Right atrium auricular region (tissue), 2 donors: ENCODE measurements around the gene SLC22A1. TPM values are rescaled to one million over a fixed set of nuclear protein-coding genes. Genes with fewer than 3 reads are reported as not detected.
"Not testable (repeated sequence)": the region's sequence is repeated elsewhere in the genome, so short reads cannot be mapped to it uniquely, and the experiment has no call there.

ENCODE experiments used
- DNase-seq: peaks from one replicate; pipeline ENCODE4 v3.0.0-alpha.2; 2019; ENCODE audit warnings: low spot score
- H3K27ac ChIP-seq, 2 donors: fragments of 200-600 bp; sonication (generic); 1 replicate in 1 of 2; 2 replicates in 1 of 2; pipeline ENCODE4 v1.5.1; 2016 to 2019
- H3K27me3 ChIP-seq, 2 donors: fragments of 200-600 bp; sonication (generic); one replicate each; pipeline versions ENCODE4 v1.5.1 to v1.6.0; 2017 to 2019
- H3K36me3 ChIP-seq: fragments of 200-600 bp; sonication (generic); one replicate; pipeline ENCODE4 v1.5.1; 2016
- H3K4me1 ChIP-seq, 2 donors: fragments of 200-600 bp; sonication (generic); one replicate each; pipeline versions ENCODE4 v1.5.1 to v1.6.0; 2017 to 2019
- H3K4me3 ChIP-seq, 2 donors: fragments of 200-600 bp; sonication (generic); 1 replicate in 1 of 2; 2 replicates in 1 of 2; pipeline ENCODE4 v1.5.1; 2017 to 2019; ENCODE audit warnings: mild to moderate bottlenecking in 1 of 2, moderate library complexity in 1 of 2
- H3K9me3 ChIP-seq, 2 donors: fragments of 200-600 bp; sonication (generic); one replicate each; pipeline ENCODE4 v1.5.1; 2019
- total RNA-seq, 2 donors: library from RNA; depleted of rRNA; stranded (reverse); fragments of >200 nt; gene quantifications; one replicate each; pipeline ENCODE4 v1.1.0, GENCODE V29; 2016
- TF ChIP-seq, protein P1 (sequence below), 2 donors: fragments of 200-600 bp; sonication (generic); IDR thresholded peaks; one replicate each; pipeline ENCODE4 v1.5.1; 2019; ENCODE audit warnings: antibody characterized with exemption in 2 of 2

The SLC22A1 gene
- total RNA-seq, 2 donors from 2014 or later: not detected

DNA sequence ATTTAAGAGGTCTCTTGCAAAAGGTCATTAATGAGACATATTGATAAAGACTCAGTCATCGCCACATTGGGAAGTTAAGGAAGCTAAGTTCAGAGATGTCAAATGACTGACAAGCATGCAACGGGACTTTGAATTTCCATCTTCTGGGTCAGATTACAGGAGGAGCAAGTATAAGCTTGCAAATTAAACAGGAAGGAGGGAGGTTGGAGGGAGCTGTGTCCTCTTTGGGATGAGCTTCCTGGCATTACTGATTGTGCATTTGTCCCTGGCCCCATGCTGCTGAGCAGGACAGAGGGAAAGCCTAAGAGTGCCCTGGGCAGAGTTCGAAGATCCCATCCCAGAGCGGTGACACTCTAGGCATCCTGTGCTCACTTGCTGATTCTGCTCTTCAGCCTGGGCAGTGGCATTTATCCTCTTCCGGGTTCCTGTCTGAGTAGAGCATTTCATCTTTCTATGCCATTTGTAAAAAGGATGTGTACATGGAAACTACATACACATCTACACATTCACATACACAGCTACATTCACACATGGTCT is 40.5 kb downstream of the SLC22A1 start:
- TF ChIP-seq, protein P1, sequence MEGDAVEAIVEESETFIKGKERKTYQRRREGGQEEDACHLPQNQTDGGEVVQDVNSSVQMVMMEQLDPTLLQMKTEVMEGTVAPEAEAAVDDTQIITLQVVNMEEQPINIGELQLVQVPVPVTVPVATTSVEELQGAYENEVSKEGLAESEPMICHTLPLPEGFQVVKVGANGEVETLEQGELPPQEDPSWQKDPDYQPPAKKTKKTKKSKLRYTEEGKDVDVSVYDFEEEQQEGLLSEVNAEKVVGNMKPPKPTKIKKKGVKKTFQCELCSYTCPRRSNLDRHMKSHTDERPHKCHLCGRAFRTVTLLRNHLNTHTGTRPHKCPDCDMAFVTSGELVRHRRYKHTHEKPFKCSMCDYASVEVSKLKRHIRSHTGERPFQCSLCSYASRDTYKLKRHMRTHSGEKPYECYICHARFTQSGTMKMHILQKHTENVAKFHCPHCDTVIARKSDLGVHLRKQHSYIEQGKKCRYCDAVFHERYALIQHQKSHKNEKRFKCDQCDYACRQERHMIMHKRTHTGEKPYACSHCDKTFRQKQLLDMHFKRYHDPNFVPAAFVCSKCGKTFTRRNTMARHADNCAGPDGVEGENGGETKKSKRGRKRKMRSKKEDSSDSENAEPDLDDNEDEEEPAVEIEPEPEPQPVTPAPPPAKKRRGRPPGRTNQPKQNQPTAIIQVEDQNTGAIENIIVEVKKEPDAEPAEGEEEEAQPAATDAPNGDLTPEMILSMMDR (IDR thresholded peaks at IDR 0.05): no peak
- Histone ChIP-seq H3K4me3 (no peak overlapping the region), H3K4me1 (no peaks in the 10 kb centered on the region), H3K9me3 (no peaks in the 10 kb centered on the region), H3K36me3 (no peaks in the 10 kb centered on the region), H3K27ac (no peak overlapping the region), H3K27me3 (no peaks in the 10 kb centered on the region)
- DNase-seq: no peak

DNA sequence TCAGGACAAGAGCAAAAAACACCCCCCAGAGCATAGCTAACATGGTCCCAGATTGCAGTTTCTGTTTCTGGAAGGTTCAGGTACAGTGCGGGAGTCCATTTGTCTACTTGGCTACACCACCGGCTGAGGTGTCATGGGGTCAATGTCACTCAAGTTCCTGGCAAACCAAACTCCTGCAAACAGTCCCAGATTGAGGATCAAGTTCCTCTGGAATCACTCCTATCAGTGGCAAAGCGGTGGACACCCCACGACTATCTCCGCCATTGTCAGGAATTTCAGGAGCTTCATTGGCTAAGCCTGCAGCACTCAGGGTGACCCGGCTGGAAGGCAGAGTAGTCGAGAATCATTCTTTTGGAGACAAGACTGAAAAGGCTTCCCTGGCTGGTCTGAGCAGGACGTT is 41.8 kb downstream of the SLC22A1 start:
- TF ChIP-seq, protein P1 (IDR thresholded peaks at IDR 0.05): no peak
- no peak overlapping the region for H3K27ac ChIP-seq
- H3K4me3 ChIP-seq: no peak overlapping the region
- no peaks in the 10 kb centered on the region for H3K4me1 ChIP-seq
- no peaks in the 10 kb centered on the region for H3K36me3 ChIP-seq
- DNase-seq: no peak
- no peaks in the 10 kb centered on the region for H3K9me3 ChIP-seq
- no peaks in the 10 kb centered on the region for H3K27me3 ChIP-seq

DNA sequence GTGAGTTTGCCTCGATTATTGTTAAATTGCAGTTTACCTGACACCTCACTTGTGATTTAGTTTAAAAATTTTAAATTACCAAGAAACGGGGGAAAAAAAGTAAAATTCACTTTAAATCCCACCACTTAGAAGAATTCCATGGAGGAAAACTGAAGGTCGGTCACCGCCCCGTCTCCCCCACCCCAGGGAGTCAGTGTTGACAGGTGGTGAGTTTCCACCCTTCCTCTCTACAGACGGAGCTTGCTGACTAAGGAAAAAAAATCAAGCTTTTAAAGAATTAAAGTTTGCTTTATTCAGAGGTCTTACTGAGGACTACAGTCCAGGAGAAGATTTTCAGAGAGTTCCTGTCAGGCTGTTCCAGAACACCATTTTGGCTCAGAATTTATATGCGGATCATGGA is 42.3 kb downstream of the SLC22A1 start:
- TF ChIP-seq, protein P1 (IDR thresholded peaks at IDR 0.05): no peak
- DNase-seq: no peak
- Histone ChIP-seq H3K9me3 (no peaks in the 10 kb centered on the region), H3K27ac (no peak overlapping the region), H3K4me3 (no peak overlapping the region), H3K4me1 (no peaks in the 10 kb centered on the region), H3K36me3 (no peaks in the 10 kb centered on the region), H3K27me3 (no peaks in the 10 kb centered on the region)

DNA sequence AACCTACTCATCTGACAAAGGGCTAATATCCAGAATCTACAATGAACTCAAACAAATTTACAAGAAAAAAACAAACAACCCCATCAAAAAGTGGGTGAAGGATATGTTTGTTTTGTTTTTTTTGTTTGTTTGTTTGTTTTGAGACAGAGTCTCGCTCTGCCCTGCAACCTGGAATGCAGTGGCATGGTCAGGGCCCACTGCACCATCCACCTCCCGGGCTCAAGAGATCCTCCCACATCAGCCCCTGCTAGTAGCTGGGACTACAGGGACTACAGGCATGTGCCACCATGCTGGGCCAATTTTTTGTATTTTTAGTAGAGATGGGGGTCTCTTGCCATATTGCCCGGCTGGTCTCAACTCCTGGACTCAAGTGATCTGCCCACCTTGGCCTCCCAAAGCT is 44.3 kb downstream of the SLC22A1 start:
- not testable (repeated sequence) for H3K27ac ChIP-seq, H3K36me3 ChIP-seq, H3K27me3 ChIP-seq, H3K9me3 ChIP-seq, DNase-seq, H3K4me3 ChIP-seq, H3K4me1 ChIP-seq

DNA sequence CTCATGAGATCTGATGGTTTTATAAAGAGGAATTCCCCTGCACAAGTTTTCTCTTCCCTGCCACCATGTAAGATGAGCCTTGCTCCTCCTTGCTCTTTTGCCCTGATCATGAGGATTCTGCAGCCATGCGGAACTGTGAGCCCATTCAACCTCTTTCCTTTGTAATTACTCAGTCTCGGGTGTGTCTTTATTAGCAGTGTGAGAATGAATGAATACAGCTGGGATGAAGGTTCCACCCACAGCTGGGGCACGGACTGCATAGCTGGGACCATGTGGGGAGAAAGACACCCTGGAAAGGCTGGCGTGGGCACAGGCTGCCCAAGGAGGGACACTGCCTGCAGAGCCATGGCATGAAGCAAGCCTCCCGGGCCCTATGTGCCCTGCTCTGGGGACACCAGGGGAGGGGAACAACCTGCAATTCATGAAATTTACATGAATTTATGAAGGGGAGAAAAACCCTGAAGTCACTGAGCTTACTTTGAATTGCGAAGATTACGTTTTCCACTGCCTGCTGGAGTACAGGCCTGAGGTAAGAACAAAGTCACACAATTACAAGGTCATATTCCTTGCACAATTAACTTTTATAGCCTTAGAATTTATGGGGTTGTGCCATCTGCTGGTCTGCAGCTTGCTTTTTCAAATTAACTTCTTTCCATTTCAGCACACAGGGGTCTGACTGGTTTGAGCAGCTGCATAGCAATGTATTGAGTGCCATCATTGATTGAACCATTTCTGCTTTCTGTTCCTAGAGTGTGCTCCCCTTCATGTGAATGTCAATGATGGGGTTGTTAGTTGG is 46.2 kb downstream of the SLC22A1 start:
- no peak for DNase-seq
- no peaks in the 10 kb centered on the region for H3K4me1 ChIP-seq
- no peaks in the 10 kb centered on the region for H3K9me3 ChIP-seq
- TF ChIP-seq, protein P1 (IDR thresholded peaks at IDR 0.05): no peak
- H3K4me3 ChIP-seq: no peak overlapping the region
- H3K27me3 ChIP-seq: no peaks in the 10 kb centered on the region
- H3K36me3 ChIP-seq: no peaks in the 10 kb centered on the region
- H3K27ac ChIP-seq: no peak overlapping the region

DNA sequence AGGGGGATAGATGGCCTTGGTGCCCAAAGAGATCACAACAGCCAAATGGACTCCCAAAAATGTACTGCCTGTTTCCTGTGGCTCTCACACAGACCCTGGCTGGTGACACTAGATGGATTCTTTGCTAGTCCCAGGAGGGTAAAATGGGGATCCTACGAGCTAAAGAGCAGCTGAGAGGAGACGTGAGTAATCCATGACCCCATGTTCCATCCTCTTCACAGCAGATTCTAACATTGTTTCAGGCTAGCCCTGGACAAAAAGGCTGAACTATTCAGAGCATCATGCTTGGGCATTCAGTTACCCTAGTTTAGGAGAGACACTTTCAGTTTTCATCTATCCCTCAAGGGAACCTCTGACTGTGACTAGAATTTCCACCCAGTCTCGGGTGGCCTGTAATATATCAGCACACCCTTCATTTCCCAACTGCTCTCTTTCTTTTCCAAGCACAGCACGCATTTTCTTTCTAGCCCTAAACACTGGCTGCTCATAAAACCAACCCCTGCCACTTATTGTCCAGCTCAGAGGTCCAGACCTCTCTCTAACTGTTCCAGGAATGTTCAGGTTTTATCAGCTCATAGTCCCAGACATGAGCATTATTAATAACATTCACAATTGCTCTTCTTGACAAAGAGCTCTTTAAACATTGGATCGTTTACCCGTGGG is 48.5 kb downstream of the SLC22A1 start:
- Histone ChIP-seq H3K27me3 (no peaks in the 10 kb centered on the region), H3K27ac (no peak overlapping the region), H3K36me3 (no peaks in the 10 kb centered on the region), H3K9me3 (no peaks in the 10 kb centered on the region), H3K4me1 (no peaks in the 10 kb centered on the region), H3K4me3 (no peak overlapping the region)
- no peak for DNase-seq
- TF ChIP-seq, protein P1 (IDR thresholded peaks at IDR 0.05): no peak
